ENCODE measurements around the gene SNRPA. TPM values are rescaled to one million over a fixed set of nuclear protein-coding genes. Genes with fewer than 3 reads are reported as not detected.
A peak's percentile ranks its signal among the peaks of the same experiment; 100 is the strongest.

SNRPA gene
- total RNA-seq, 1 donor from 2014 or later, result 72.7 TPM

DNA sequence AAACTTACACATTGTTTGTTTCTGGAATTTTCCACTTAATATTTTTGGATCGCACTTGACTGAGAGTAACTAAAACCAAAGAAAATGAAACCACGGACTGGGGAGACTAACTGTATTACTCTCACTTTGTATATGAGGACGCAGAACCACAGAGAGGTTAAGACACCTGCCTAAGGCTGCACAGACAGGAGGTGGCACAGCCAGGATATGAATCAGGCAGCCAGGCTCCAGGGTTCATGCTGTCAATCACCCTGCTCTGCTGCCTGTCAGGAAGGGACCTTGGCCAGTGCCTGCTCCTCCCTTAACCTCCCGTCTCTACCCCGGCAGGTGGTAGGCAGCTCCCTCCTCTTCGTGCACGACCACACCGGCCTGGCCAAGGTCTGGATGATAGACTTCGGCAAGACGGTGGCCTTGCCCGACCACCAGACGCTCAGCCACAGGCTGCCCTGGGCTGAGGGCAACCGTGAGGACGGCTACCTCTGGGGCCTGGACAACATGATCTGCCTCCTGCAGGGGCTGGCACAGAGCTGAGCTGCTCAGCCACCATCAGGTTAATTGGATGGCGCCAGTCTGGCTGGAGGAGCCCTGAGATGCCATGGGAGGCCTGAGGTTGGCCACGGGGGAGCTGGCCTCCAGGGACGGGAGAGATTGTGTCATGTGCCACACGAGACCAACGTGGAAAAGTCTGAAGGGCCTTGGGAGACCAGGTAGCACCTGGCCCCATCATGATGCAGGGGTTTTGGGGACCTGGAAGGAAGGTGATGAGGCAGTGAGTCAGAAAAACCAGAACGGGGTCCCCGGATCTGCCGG, 11.8 kb upstream of the SNRPA start:
- Histone ChIP-seq H3K36me3 (peaks cover 0 to 59% of the 10 kb centered on the region in 2 donors), H3K4me1 (peaks cover 33% of the 10 kb centered on the region), H3K4me3 (no peak overlapping the region), H3K27me3 (no peaks in the 10 kb centered on the region), H3K9me3 (no peaks in the 10 kb centered on the region), H3K27ac (peak overlapping the region; percentile 72)
- TF ChIP-seq POLR2AphosphoS5 (IDR thresholded peaks at IDR 0.05; ENCODE audit: insufficient read depth in 1 of 2, low read depth in 1 of 2) (no peak), CTCF (IDR thresholded peaks at IDR 0.05) (no peak), POLR2A (IDR thresholded peaks at IDR 0.05) (no peak)
- no peak for DNase-seq (ENCODE audit: extremely low spot score in 2 of 2)
- intact Hi-C loops (cut with DNase I), result no loop called here

GRCh38 chr19:40739871-40740703, 10.9 kb upstream of the SNRPA start:
- TF ChIP-seq CTCF (IDR thresholded peaks at IDR 0.05) (no peak), POLR2AphosphoS5 (IDR thresholded peaks at IDR 0.05; ENCODE audit: insufficient read depth in 1 of 2, low read depth in 1 of 2) (peak in 1 of 2 donors; percentile 69), POLR2A (IDR thresholded peaks at IDR 0.05) (no peak)
- DNase-seq (ENCODE audit: extremely low spot score in 2 of 2), result no peak

GRCh38 chr19:40740747-40741146, 10.3 kb upstream of the SNRPA start:
- H3K9me3 ChIP-seq, result no peaks in the 10 kb centered on the region
- peaks cover 33% of the 10 kb centered on the region for H3K4me1 ChIP-seq
- H3K36me3 ChIP-seq, result peaks cover 0 to 44% of the 10 kb centered on the region in 2 donors
- H3K27ac ChIP-seq, result peak overlapping the region; percentile 72
- no peaks in the 10 kb centered on the region for H3K27me3 ChIP-seq
- H3K4me3 ChIP-seq, result peak overlapping the region in 1 of 2 donors; percentile 25
- intact Hi-C loops (cut with DNase I), result no loop called here
- DNase-seq (ENCODE audit: extremely low spot score in 2 of 2), result no peak
- TF ChIP-seq POLR2A (IDR thresholded peaks at IDR 0.05) (peak in 1 of 2 donors; percentile 19), CTCF (IDR thresholded peaks at IDR 0.05) (no peak), POLR2AphosphoS5 (IDR thresholded peaks at IDR 0.05; ENCODE audit: insufficient read depth in 1 of 2, low read depth in 1 of 2) (peak; percentile 35 to 83)

More at GRCh38 chr19:40739871-40740703, 10.9 kb upstream of the SNRPA start:
- intact Hi-C loops (cut with DNase I), result no loop called here
- Histone ChIP-seq H3K4me1 (peaks cover 33% of the 10 kb centered on the region), H3K27ac (peak overlapping the region; percentile 72), H3K36me3 (peaks cover 0 to 51% of the 10 kb centered on the region in 2 donors), H3K4me3 (peak overlapping the region in 1 of 2 donors; percentile 25), H3K27me3 (no peaks in the 10 kb centered on the region), H3K9me3 (no peaks in the 10 kb centered on the region)

DNA sequence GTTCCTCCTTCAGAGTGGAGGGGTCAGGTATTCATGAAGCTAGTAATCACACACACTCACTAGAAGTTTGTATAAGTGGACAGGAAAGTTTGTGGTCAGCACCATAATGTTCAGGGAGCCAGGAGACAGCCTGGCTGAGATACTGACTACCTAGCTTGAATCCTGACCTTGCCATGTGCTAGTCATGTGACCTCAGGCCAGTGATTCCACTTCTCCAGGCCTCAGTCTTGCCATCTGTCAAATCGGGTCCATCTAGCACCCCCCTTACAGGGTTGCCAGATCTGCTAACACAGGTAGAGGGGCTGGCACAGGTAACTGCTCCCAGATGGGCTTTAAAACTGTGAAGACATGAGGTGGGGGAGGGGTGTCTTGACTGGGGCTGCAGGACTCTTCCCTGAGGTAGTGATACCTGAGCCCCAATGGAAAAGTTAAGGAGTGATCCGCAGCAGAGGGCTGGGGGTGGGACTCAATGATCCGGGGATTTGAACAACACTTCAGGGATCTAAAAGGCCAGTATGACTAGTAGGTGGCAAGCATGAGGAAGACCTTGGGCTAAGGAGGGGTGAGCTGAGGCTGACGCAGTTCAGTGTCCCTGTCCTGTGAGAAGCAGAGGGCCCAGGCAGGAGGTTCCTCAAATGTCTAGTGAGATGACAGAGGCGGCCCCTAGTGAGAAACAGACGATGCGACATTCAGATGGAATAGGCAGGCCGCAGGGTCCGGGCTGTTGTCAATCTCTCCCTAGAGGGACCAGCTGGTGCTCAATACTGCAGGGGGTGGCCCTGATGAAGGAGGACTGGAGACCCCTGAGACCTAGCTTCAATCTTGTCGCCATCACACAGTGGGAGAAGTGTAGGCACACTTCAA, 9.2 kb upstream of the SNRPA start:
- Histone ChIP-seq H3K36me3 (peaks cover 0 to 34% of the 10 kb centered on the region in 2 donors), H3K4me1 (peaks cover 33% of the 10 kb centered on the region), H3K9me3 (no peaks in the 10 kb centered on the region)

More for the DNA sequence above, 9.2 kb upstream of the SNRPA start:
- intact Hi-C loops (cut with DNase I), result no loop called here
- peak overlapping the region; percentile 72 for H3K27ac ChIP-seq
- no peak for DNase-seq (ENCODE audit: extremely low spot score in 2 of 2)
- no peaks in the 10 kb centered on the region for H3K27me3 ChIP-seq
- no peak overlapping the region for H3K4me3 ChIP-seq
- TF ChIP-seq CTCF (IDR thresholded peaks at IDR 0.05) (no peak), POLR2AphosphoS5 (IDR thresholded peaks at IDR 0.05; ENCODE audit: insufficient read depth in 1 of 2, low read depth in 1 of 2) (peak in 1 of 2 donors; percentile 6)
